ENCODE data around the gene PACRG.

- no peak for TF ChIP-seq CTCF (IDR thresholded peaks at IDR 0.05)
- TF ChIP-seq POLR2A (IDR thresholded peaks at IDR 0.05) = no peak
Observed at GRCh38 chr6:162952423-162952822, 224.6 kb downstream of the PACRG start.

Measured in testis (tissue), 2 donors.